ENCODE measurements around the gene FAM13A.
"Not testable (repeated sequence)": the region's sequence is repeated elsewhere in the genome, so short reads cannot be mapped to it uniquely, and the experiment has no call there.

Gene FAM13A

GRCh38 chr4:89021684-89022083, 35.3 kb downstream of the FAM13A start:
- H3K4me3 Mint-ChIP-seq: no peak overlapping the region
- H3K27ac Mint-ChIP-seq: no peak overlapping the region
- DNase-seq (ENCODE audit: low spot score in 2 of 2) (no peak), ATAC-seq (no peak)
- no peaks in the 10 kb centered on the region for H3K9me3 Mint-ChIP-seq
- no peaks in the 10 kb centered on the region for H3K4me1 Mint-ChIP-seq
- no peaks in the 10 kb centered on the region for H3K36me3 Mint-ChIP-seq

GRCh38 chr4:89021062-89021461, 35.9 kb downstream of the FAM13A start:
- no peak overlapping the region for H3K4me3 Mint-ChIP-seq
- DNase-seq (ENCODE audit: low spot score in 2 of 2) (no peak), ATAC-seq (no peak)
- no peaks in the 10 kb centered on the region for H3K4me1 Mint-ChIP-seq
- H3K36me3 Mint-ChIP-seq: no peaks in the 10 kb centered on the region
- no peaks in the 10 kb centered on the region for H3K9me3 Mint-ChIP-seq
- H3K27ac Mint-ChIP-seq: no peak overlapping the region

- H3K36me3 Mint-ChIP-seq; H3K9me3 Mint-ChIP-seq; ATAC-seq; H3K4me3 Mint-ChIP-seq; H3K27ac Mint-ChIP-seq; H3K4me1 Mint-ChIP-seq; DNase-seq (ENCODE audit: low spot score in 2 of 2): not testable (repeated sequence)
These were observed 42.1 kb downstream of the FAM13A start for GRCh38 chr4:89014897-89015296.

GRCh38 chr4:89009761-89010369, 47.1 kb downstream of the FAM13A start:
- no peaks in the 10 kb centered on the region for H3K36me3 Mint-ChIP-seq
- DNase-seq (ENCODE audit: low spot score in 2 of 2) (no peak), ATAC-seq (no peak)
- H3K9me3 Mint-ChIP-seq: no peaks in the 10 kb centered on the region
- H3K4me1 Mint-ChIP-seq: no peaks in the 10 kb centered on the region
- no peak overlapping the region for H3K4me3 Mint-ChIP-seq
- H3K27ac Mint-ChIP-seq: no peak overlapping the region

GRCh38 chr4:89009115-89009514, 47.9 kb downstream of the FAM13A start:
- DNase-seq (ENCODE audit: low spot score in 2 of 2) (no peak), ATAC-seq (no peak)
- Mint-ChIP-seq H3K36me3 (no peaks in the 10 kb centered on the region), H3K4me1 (no peaks in the 10 kb centered on the region), H3K9me3 (no peaks in the 10 kb centered on the region), H3K27ac (no peak overlapping the region), H3K4me3 (no peak overlapping the region)

- Mint-ChIP-seq H3K36me3 (no peaks in the 10 kb centered on the region), H3K4me1 (no peaks in the 10 kb centered on the region), H3K4me3 (no peak overlapping the region), H3K9me3 (no peaks in the 10 kb centered on the region), H3K27ac (no peak overlapping the region)
- DNase-seq (ENCODE audit: low spot score in 2 of 2) (no peak), ATAC-seq (no peak)
These were observed 48.8 kb downstream of the FAM13A start for GRCh38 chr4:89008166-89008565.

GRCh38 chr4:89007338-89007939, 49.5 kb downstream of the FAM13A start:
- no peak for ATAC-seq
- Mint-ChIP-seq H3K36me3 (no peaks in the 10 kb centered on the region), H3K4me1 (no peaks in the 10 kb centered on the region)

GRCh38 chr4:89006307-89006706, 50.7 kb downstream of the FAM13A start:
- no peak overlapping the region for H3K27ac Mint-ChIP-seq

More at GRCh38 chr4:89007338-89007939, 49.5 kb downstream of the FAM13A start:
- H3K27ac Mint-ChIP-seq: no peak overlapping the region
- no peak for DNase-seq (ENCODE audit: low spot score in 2 of 2)
- H3K4me3 Mint-ChIP-seq: no peak overlapping the region
- H3K9me3 Mint-ChIP-seq: no peaks in the 10 kb centered on the region

GRCh38 chr4:89005066-89005465, 51.9 kb downstream of the FAM13A start:
- ATAC-seq; H3K4me3 Mint-ChIP-seq; H3K4me1 Mint-ChIP-seq; H3K27ac Mint-ChIP-seq; H3K36me3 Mint-ChIP-seq; DNase-seq (ENCODE audit: low spot score in 2 of 2); H3K9me3 Mint-ChIP-seq: not testable (repeated sequence)

More at GRCh38 chr4:89006307-89006706, 50.7 kb downstream of the FAM13A start:
- Mint-ChIP-seq H3K36me3 (no peaks in the 10 kb centered on the region), H3K9me3 (no peaks in the 10 kb centered on the region), H3K4me1 (no peaks in the 10 kb centered on the region), H3K4me3 (no peak overlapping the region)
- ATAC-seq: no peak
- no peak for DNase-seq (ENCODE audit: low spot score in 2 of 2)

GRCh38 chr4:89001647-89002445, 55.1 kb downstream of the FAM13A start:
- DNase-seq (ENCODE audit: low spot score in 2 of 2): no peak
- Mint-ChIP-seq H3K9me3 (no peaks in the 10 kb centered on the region), H3K27ac (no peak overlapping the region)

GRCh38 chr4:89000844-89001360, 56.1 kb downstream of the FAM13A start:
- H3K4me1 Mint-ChIP-seq: no peaks in the 10 kb centered on the region
- H3K36me3 Mint-ChIP-seq: no peaks in the 10 kb centered on the region
- H3K9me3 Mint-ChIP-seq: no peaks in the 10 kb centered on the region
- no peak overlapping the region for H3K4me3 Mint-ChIP-seq
- ATAC-seq: no peak
- H3K27ac Mint-ChIP-seq: no peak overlapping the region
- DNase-seq (ENCODE audit: low spot score in 2 of 2): no peak

More at GRCh38 chr4:89001647-89002445, 55.1 kb downstream of the FAM13A start:
- H3K4me3 Mint-ChIP-seq: no peak overlapping the region
- H3K4me1 Mint-ChIP-seq: no peaks in the 10 kb centered on the region
- no peak for ATAC-seq
- no peaks in the 10 kb centered on the region for H3K36me3 Mint-ChIP-seq

- ATAC-seq: no peak
- Mint-ChIP-seq H3K4me3 (no peak overlapping the region), H3K4me1 (no peaks in the 10 kb centered on the region), H3K27ac (no peak overlapping the region), H3K36me3 (no peaks in the 10 kb centered on the region), H3K9me3 (no peaks in the 10 kb centered on the region)
- no peak for DNase-seq (ENCODE audit: low spot score in 2 of 2)
These were observed 56.6 kb downstream of the FAM13A start for GRCh38 chr4:89000382-89000781.

GRCh38 chr4:88999392-88999930, 57.5 kb downstream of the FAM13A start:
- no peak overlapping the region for H3K27ac Mint-ChIP-seq
- no peak overlapping the region for H3K4me3 Mint-ChIP-seq
- H3K36me3 Mint-ChIP-seq: no peaks in the 10 kb centered on the region
- H3K9me3 Mint-ChIP-seq: no peaks in the 10 kb centered on the region
- H3K4me1 Mint-ChIP-seq: no peaks in the 10 kb centered on the region
- DNase-seq (ENCODE audit: low spot score in 2 of 2): no peak
- ATAC-seq: no peak

- DNase-seq (ENCODE audit: low spot score in 2 of 2) (no peak), ATAC-seq (no peak)
- Mint-ChIP-seq H3K4me3 (no peak overlapping the region), H3K9me3 (no peaks in the 10 kb centered on the region), H3K27ac (no peak overlapping the region), H3K4me1 (no peaks in the 10 kb centered on the region), H3K36me3 (no peaks in the 10 kb centered on the region)
These were observed 58.1 kb downstream of the FAM13A start for GRCh38 chr4:88998891-88999290.

GRCh38 chr4:88998001-88998400, 59.0 kb downstream of the FAM13A start:
- ATAC-seq (no peak), DNase-seq (ENCODE audit: low spot score in 2 of 2) (no peak)
- H3K36me3 Mint-ChIP-seq: no peaks in the 10 kb centered on the region
- no peaks in the 10 kb centered on the region for H3K9me3 Mint-ChIP-seq
- H3K4me3 Mint-ChIP-seq: no peak overlapping the region
- H3K4me1 Mint-ChIP-seq: no peaks in the 10 kb centered on the region
- H3K27ac Mint-ChIP-seq: no peak overlapping the region
